OCI-LY3 (cell line): ENCODE measurements around the gene TLCD1.

Source experiments
- H2AFZ ChIP-seq: fragments of 200-600, 300-600 bp; shearing (Covaris generic); 2 replicates; pipeline ENCODE4 v1.6.0; 2014; ENCODE audit warnings: antibody characterized with exemption, low read depth, low read length
- H3K27ac ChIP-seq: fragments of 200-600, 300-600 bp; sonication (generic); 2 replicates; pipeline ENCODE4 v1.5.1; 2014; ENCODE audit warnings: mild to moderate bottlenecking, low read length, moderate library complexity, mixed read lengths
- H3K27me3 ChIP-seq: fragments of 200-600, 300-600 bp; sonication (generic); 2 replicates; pipeline ENCODE4 v1.6.1; 2014; ENCODE audit warnings: low read depth, low read length, mixed read lengths
- H3K36me3 ChIP-seq: fragments of 200-600, 300-600 bp; sonication (generic); replicated peaks from 2 replicates; pipeline ENCODE3; 2014; ENCODE audit warnings: low read depth, low read length, mixed read lengths
- H3K4me1 ChIP-seq: fragments of 300-600, 200-600 bp; sonication (generic); 2 replicates; pipeline ENCODE4 v1.6.1; 2014; ENCODE audit warnings: low read length, mixed read lengths
- H3K4me2 ChIP-seq: fragments of 200-600, 300-600 bp; sonication (generic); 2 replicates; pipeline ENCODE4 v1.6.1; 2014; ENCODE audit warnings: low read length, mixed read lengths
- H3K4me3 ChIP-seq: fragments of 300-600, 200-600 bp; sonication (generic); 2 replicates; pipeline ENCODE4 v1.5.1; 2014; ENCODE audit warnings: antibody characterized with exemption, mild to moderate bottlenecking, low read length, moderate library complexity
- H3K79me2 ChIP-seq: fragments of 300-600, 200-600 bp; shearing (Covaris generic); 2 replicates; pipeline ENCODE4 v1.6.1; 2014; ENCODE audit warnings: mild to moderate bottlenecking, low read length, mixed read lengths
- H3K9ac ChIP-seq: fragments of 300-600, 200-600 bp; shearing (Covaris generic); 2 replicates; pipeline ENCODE4 v1.6.0; 2014; ENCODE audit warnings: mild to moderate bottlenecking, low read length, moderate library complexity
- H3K9me3 ChIP-seq: fragments of 200-600, 300-600 bp; shearing (Covaris generic); 2 replicates; pipeline ENCODE4 v1.6.1; 2014; ENCODE audit warnings: low read length, mixed read lengths; ENCODE audit not compliant: insufficient read depth
- H4K20me1 ChIP-seq: fragments of 200-600, 300-600 bp; sonication (generic); 2 replicates; pipeline ENCODE4 v1.6.1; 2016; ENCODE audit warnings: low read length, mixed read lengths; ENCODE audit not compliant: insufficient read depth
- EZH2phosphoT487 ChIP-seq: fragments of 200-600 bp; shearing (Covaris generic); IDR thresholded peaks from 2 replicates; pipeline ENCODE4 v1.6.1; 2018; ENCODE audit warnings: antibody characterized with exemption, mixed run types, low read depth
- TF ChIP-seq, protein P1 (sequence below): fragments of 200-600, 300-600 bp; sonication (generic); IDR thresholded peaks from 2 replicates; pipeline ENCODE4 v1.5.1; 2014; ENCODE audit warnings: antibody characterized with exemption, low read length, low read depth

Gene TLCD1

GRCh38 chr17:28748852-28749515 lies 23.0 kb upstream of the TLCD1 start:
- TF ChIP-seq, protein P1, sequence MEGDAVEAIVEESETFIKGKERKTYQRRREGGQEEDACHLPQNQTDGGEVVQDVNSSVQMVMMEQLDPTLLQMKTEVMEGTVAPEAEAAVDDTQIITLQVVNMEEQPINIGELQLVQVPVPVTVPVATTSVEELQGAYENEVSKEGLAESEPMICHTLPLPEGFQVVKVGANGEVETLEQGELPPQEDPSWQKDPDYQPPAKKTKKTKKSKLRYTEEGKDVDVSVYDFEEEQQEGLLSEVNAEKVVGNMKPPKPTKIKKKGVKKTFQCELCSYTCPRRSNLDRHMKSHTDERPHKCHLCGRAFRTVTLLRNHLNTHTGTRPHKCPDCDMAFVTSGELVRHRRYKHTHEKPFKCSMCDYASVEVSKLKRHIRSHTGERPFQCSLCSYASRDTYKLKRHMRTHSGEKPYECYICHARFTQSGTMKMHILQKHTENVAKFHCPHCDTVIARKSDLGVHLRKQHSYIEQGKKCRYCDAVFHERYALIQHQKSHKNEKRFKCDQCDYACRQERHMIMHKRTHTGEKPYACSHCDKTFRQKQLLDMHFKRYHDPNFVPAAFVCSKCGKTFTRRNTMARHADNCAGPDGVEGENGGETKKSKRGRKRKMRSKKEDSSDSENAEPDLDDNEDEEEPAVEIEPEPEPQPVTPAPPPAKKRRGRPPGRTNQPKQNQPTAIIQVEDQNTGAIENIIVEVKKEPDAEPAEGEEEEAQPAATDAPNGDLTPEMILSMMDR, result no peak
- TF ChIP-seq EZH2phosphoT487, result no peak
- Histone ChIP-seq H3K79me2 (peaks cover 78% of the 10 kb centered on the region), H3K27ac (peak overlapping the region; percentile 94), H3K36me3 (peaks cover 77% of the 10 kb centered on the region), H2AFZ (no peak overlapping the region), H4K20me1 (peaks cover 73% of the 10 kb centered on the region), H3K9me3 (no peaks in the 10 kb centered on the region), H3K9ac (peak overlapping the region; percentile 34; the same call in 1 of the 2 replicates), H3K4me1 (peaks cover 64% of the 10 kb centered on the region), H3K4me3 (peak overlapping the region; percentile 21; the same call in 1 of the 2 replicates), H3K4me2 (peak overlapping the region; percentile 100), H3K27me3 (no peaks in the 10 kb centered on the region)

- peak overlapping the region; percentile 100 for H3K4me2 ChIP-seq
- peaks cover 67% of the 10 kb centered on the region for H3K4me1 ChIP-seq
- H3K4me3 ChIP-seq, result 0 out of 2 replicates have a peak overlapping the region, but pooled peaks have one; percentile 99
- peak overlapping the region; percentile 94 for H3K27ac ChIP-seq
- H3K9ac ChIP-seq, result peak overlapping the region; percentile 100; the same call in 1 of the 2 replicates
- H2AFZ ChIP-seq, result no peak overlapping the region
- H3K79me2 ChIP-seq, result peaks cover 86% of the 10 kb centered on the region
- no peaks in the 10 kb centered on the region for H3K27me3 ChIP-seq
- H3K9me3 ChIP-seq, result no peaks in the 10 kb centered on the region
- peaks cover 73% of the 10 kb centered on the region for H4K20me1 ChIP-seq
- H3K36me3 ChIP-seq, result peaks cover 77% of the 10 kb centered on the region
- TF ChIP-seq EZH2phosphoT487, result no peak
- TF ChIP-seq, protein P1, result no peak
Measured at GRCh38 chr17:28747801-28748750, 22.0 kb upstream of the TLCD1 start.

DNA sequence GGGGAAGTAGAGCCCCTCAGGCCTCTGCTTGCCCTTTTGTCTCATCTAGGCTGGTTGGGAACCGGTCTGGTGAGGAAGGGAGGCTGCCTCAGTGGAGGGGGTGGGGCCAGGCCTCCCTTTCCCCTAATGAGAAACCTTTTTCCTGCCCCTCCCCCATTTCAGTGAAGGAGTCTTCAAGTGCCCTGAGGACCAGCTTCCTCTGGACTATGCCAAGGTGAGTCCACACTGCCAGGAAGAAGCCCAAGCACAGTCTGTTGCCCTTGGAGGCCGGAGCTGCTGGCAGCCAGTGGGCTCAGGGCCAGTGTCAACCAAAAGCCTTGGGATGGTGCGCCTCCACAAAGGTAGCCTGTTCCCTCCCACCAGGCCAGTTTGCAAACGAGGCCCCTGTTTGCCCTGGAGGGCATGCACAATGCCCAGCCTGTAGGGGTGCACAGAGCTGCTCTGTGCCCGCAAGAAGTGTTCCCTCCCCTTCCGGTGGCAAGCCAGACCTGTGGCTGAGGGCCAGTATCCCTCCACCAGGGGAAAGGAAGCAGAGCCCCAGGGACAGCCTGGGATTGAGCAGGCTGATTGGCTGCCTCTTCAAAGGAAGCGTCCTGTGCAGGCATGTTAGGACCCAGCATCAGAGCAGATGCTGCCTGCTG lies 21.1 kb upstream of the TLCD1 start:
- peak overlapping the region; percentile 100 for H3K4me2 ChIP-seq
- H3K27me3 ChIP-seq, result no peaks in the 10 kb centered on the region
- peak overlapping the region; percentile 99 for H3K4me3 ChIP-seq
- no peak for TF ChIP-seq EZH2phosphoT487
- TF ChIP-seq, protein P1, result no peak
- peak overlapping the region; percentile 94 for H3K27ac ChIP-seq
- peak overlapping the region; percentile 100; the same call in 1 of the 2 replicates for H3K9ac ChIP-seq
- peaks cover 71% of the 10 kb centered on the region for H4K20me1 ChIP-seq
- H3K36me3 ChIP-seq, result peaks cover 72% of the 10 kb centered on the region
- no peak overlapping the region for H2AFZ ChIP-seq
- peaks cover 93% of the 10 kb centered on the region for H3K79me2 ChIP-seq
- no peaks in the 10 kb centered on the region for H3K9me3 ChIP-seq
- peaks cover 69% of the 10 kb centered on the region for H3K4me1 ChIP-seq
